Osteoblast (primary cell): ENCODE measurements around the gene DDR1. TPM values are rescaled to one million over a fixed set of nuclear protein-coding genes. Genes with fewer than 3 reads are reported as not detected.

ENCODE experiments used
- DNase-seq: peaks from one replicate; pipeline ENCODE4 v3.0.0; 2011; ENCODE audit warnings: low spot score, mixed read lengths; ENCODE audit not compliant: insufficient read length; ENCODE audit errors: missing footprints
- H2AFZ ChIP-seq: 2 replicates; pipeline ENCODE4 v1.6.0; 2011; ENCODE audit warnings: mild to moderate bottlenecking, low read length
- H3K27ac ChIP-seq: 2 replicates; pipeline ENCODE4 v1.5.1; 2011; ENCODE audit warnings: mild to moderate bottlenecking, low read depth, low read length, moderate library complexity
- H3K27me3 ChIP-seq: 2 replicates; pipeline ENCODE4 v1.6.0; 2012; ENCODE audit warnings: mild to moderate bottlenecking, control low read depth, inconsistent platforms, low read length, moderate library complexity; ENCODE audit not compliant: insufficient read depth
- H3K36me3 ChIP-seq: 2 replicates; pipeline ENCODE4 v1.5.1; 2011; ENCODE audit warnings: mild to moderate bottlenecking, low read length, control low read depth, moderate library complexity; ENCODE audit not compliant: insufficient read depth
- H3K4me1 ChIP-seq: 2 replicates; pipeline ENCODE4 v1.5.1; 2011; ENCODE audit warnings: mild to moderate bottlenecking, low read length, control low read depth, moderate library complexity; ENCODE audit not compliant: insufficient read depth
- H3K4me2 ChIP-seq: 2 replicates; pipeline ENCODE4 v1.6.0; 2011; ENCODE audit warnings: mild to moderate bottlenecking, low read length; ENCODE audit not compliant: insufficient read depth
- H3K4me3 ChIP-seq: fragments of 200-600 bp; sonication (generic); 3 replicates; pipeline ENCODE4 v1.5.1; 2012; ENCODE audit warnings: mild to moderate bottlenecking, low read length, inconsistent platforms; ENCODE audit not compliant: insufficient read depth
- H3K79me2 ChIP-seq: 2 replicates; pipeline ENCODE4 v1.6.0; 2012; ENCODE audit warnings: mild to moderate bottlenecking, low read length, control low read depth, inconsistent platforms; ENCODE audit not compliant: insufficient read depth
- H3K9me3 ChIP-seq: 2 replicates; pipeline ENCODE4 v1.5.1; 2011; ENCODE audit warnings: low read depth, low read length, control low read depth
- H4K20me1 ChIP-seq: 2 replicates; pipeline ENCODE4 v1.6.0; 2012; ENCODE audit warnings: mild to moderate bottlenecking, low read length, control low read depth; ENCODE audit not compliant: insufficient read depth
- CTCF ChIP-seq: IDR thresholded peaks from 2 replicates; pipeline ENCODE4 v1.5.1; 2011; ENCODE audit warnings: mild to moderate bottlenecking, low read depth, low read length, moderate library complexity; ENCODE audit errors: extremely low read depth
- total RNA-seq: library from RNA; depleted of rRNA; stranded (reverse); fragments of >200 nt; gene quantifications from 2 replicates; pipeline ENCODE4 v1.2.3, GENCODE V29; 2012

DDR1 gene
- total RNA-seq, 1 donor, result 22.4 TPM

GRCh38 chr6:30895343-30895742, 11.0 kb downstream of the DDR1 start:
- Histone ChIP-seq H3K36me3 (peaks cover 24% of the 10 kb centered on the region), H2AFZ (no peak overlapping the region), H3K27me3 (no peaks in the 10 kb centered on the region), H3K4me3 (no peak overlapping the region), H3K4me1 (no peaks in the 10 kb centered on the region), H3K79me2 (no peaks in the 10 kb centered on the region), H3K4me2 (no peak overlapping the region), H4K20me1 (no peaks in the 10 kb centered on the region), H3K27ac (no peak overlapping the region), H3K9me3 (no peaks in the 10 kb centered on the region)
- peak; percentile 41 for DNase-seq
- TF ChIP-seq CTCF, result no peak

DNA sequence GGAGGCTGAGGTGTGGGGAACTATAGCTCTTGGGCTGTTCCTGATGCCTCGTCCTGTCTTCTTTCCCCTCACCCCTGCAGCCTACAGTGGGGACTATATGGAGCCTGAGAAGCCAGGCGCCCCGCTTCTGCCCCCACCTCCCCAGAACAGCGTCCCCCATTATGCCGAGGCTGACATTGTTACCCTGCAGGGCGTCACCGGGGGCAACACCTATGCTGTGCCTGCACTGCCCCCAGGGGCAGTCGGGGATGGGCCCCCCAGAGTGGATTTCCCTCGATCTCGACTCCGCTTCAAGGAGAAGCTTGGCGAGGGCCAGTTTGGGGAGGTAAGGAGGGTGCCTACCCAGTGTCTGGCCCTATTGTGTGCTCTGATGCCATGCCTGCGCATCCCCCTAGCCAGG, 12.2 kb downstream of the DDR1 start:
- no peak overlapping the region for H3K27ac ChIP-seq
- no peaks in the 10 kb centered on the region for H3K9me3 ChIP-seq
- H3K79me2 ChIP-seq, result no peaks in the 10 kb centered on the region
- no peak for TF ChIP-seq CTCF
- H3K27me3 ChIP-seq, result no peaks in the 10 kb centered on the region
- H4K20me1 ChIP-seq, result no peaks in the 10 kb centered on the region
- no peak overlapping the region for H3K4me3 ChIP-seq
- no peak overlapping the region for H3K4me2 ChIP-seq
- H3K4me1 ChIP-seq, result no peaks in the 10 kb centered on the region
- peak; percentile 56 for DNase-seq
- H2AFZ ChIP-seq, result no peak overlapping the region
- H3K36me3 ChIP-seq, result peaks cover 24% of the 10 kb centered on the region

- Histone ChIP-seq H3K4me3 (no peak overlapping the region), H3K4me1 (no peaks in the 10 kb centered on the region), H3K4me2 (no peak overlapping the region), H2AFZ (no peak overlapping the region), H3K9me3 (no peaks in the 10 kb centered on the region), H3K79me2 (no peaks in the 10 kb centered on the region), H4K20me1 (no peaks in the 10 kb centered on the region), H3K36me3 (peaks cover 24% of the 10 kb centered on the region), H3K27ac (no peak overlapping the region), H3K27me3 (no peaks in the 10 kb centered on the region)
- TF ChIP-seq CTCF, result no peak
- DNase-seq, result no peak
Measured at GRCh38 chr6:30897882-30898281, 13.6 kb downstream of the DDR1 start.

GRCh38 chr6:30898750-30899360, 14.5 kb downstream of the DDR1 start:
- Histone ChIP-seq H3K9me3 (no peaks in the 10 kb centered on the region), H3K4me1 (no peaks in the 10 kb centered on the region), H3K79me2 (no peaks in the 10 kb centered on the region), H3K4me2 (no peak overlapping the region), H4K20me1 (no peaks in the 10 kb centered on the region), H2AFZ (no peak overlapping the region), H3K27me3 (no peaks in the 10 kb centered on the region), H3K36me3 (peaks cover 24% of the 10 kb centered on the region), H3K27ac (no peak overlapping the region), H3K4me3 (no peak overlapping the region)
- TF ChIP-seq CTCF, result no peak
- DNase-seq, result peak; percentile 53
